ENCODE data around the gene CAMTA1. TPM values are rescaled to one million over a fixed set of nuclear protein-coding genes. Genes with fewer than 3 reads are reported as not detected.

Gene CAMTA1
- total and polyA plus RNA-seq, 2 donors, result 53.3 to 115 TPM

- DNase-seq (ENCODE audit: extremely low spot score), result no peak
- no peak overlapping the region for H3K4me3 ChIP-seq (ENCODE audit: low read depth, low read length)
- WGBS, result 79% methylated on average over 7 of the region's 7 CpGs
- no peak overlapping the region for H3K27ac ChIP-seq (ENCODE audit: low read depth)
- no peaks in the 10 kb centered on the region for H3K4me1 ChIP-seq (ENCODE audit: insufficient read depth)
- H3K36me3 ChIP-seq (ENCODE audit: insufficient read depth), result no peaks in the 10 kb centered on the region
These were observed 824.2 kb downstream of the CAMTA1 start for GRCh38 chr1:7609311-7609994.

- no peak overlapping the region for H3K4me3 ChIP-seq (ENCODE audit: low read depth, low read length)
- H3K4me1 ChIP-seq (ENCODE audit: insufficient read depth), result no peaks in the 10 kb centered on the region
- H3K36me3 ChIP-seq (ENCODE audit: insufficient read depth), result no peaks in the 10 kb centered on the region
- DNase-seq (ENCODE audit: extremely low spot score), result no peak
- WGBS, result 75% methylated on average over 5 of the region's 5 CpGs
- H3K27ac ChIP-seq (ENCODE audit: low read depth), result no peak overlapping the region
These were observed 825.0 kb downstream of the CAMTA1 start for GRCh38 chr1:7610106-7610731.

GRCh38 chr1:7610936-7611335, 825.7 kb downstream of the CAMTA1 start:
- 85% methylated on average over 9 of the region's 9 CpGs for WGBS
- no peak overlapping the region for H3K27ac ChIP-seq (ENCODE audit: low read depth)
- no peaks in the 10 kb centered on the region for H3K4me1 ChIP-seq (ENCODE audit: insufficient read depth)
- DNase-seq (ENCODE audit: extremely low spot score), result no peak
- no peaks in the 10 kb centered on the region for H3K36me3 ChIP-seq (ENCODE audit: insufficient read depth)
- no peak overlapping the region for H3K4me3 ChIP-seq (ENCODE audit: low read depth, low read length)

- Histone ChIP-seq H3K27ac (ENCODE audit: low read depth) (no peak overlapping the region), H3K4me1 (ENCODE audit: insufficient read depth) (no peaks in the 10 kb centered on the region), H3K4me3 (ENCODE audit: low read depth, low read length) (no peak overlapping the region), H3K36me3 (ENCODE audit: insufficient read depth) (no peaks in the 10 kb centered on the region)
- no peak for DNase-seq (ENCODE audit: extremely low spot score)
- 74% methylated on average over 9 of the region's 9 CpGs for WGBS
These were observed 826.3 kb downstream of the CAMTA1 start for GRCh38 chr1:7611421-7612010.

- 65% methylated on average over 18 of the region's 18 CpGs for WGBS
- Histone ChIP-seq H3K36me3 (ENCODE audit: insufficient read depth) (no peaks in the 10 kb centered on the region), H3K4me3 (ENCODE audit: low read depth, low read length) (no peak overlapping the region), H3K4me1 (ENCODE audit: insufficient read depth) (no peaks in the 10 kb centered on the region), H3K27ac (ENCODE audit: low read depth) (no peak overlapping the region)
- DNase-seq (ENCODE audit: extremely low spot score), result no peak
These were observed 828.0 kb downstream of the CAMTA1 start for GRCh38 chr1:7613106-7613850.

GRCh38 chr1:7613851-7614205, 828.6 kb downstream of the CAMTA1 start:
- Histone ChIP-seq H3K27ac (ENCODE audit: low read depth) (no peak overlapping the region), H3K4me3 (ENCODE audit: low read depth, low read length) (no peak overlapping the region), H3K4me1 (ENCODE audit: insufficient read depth) (no peaks in the 10 kb centered on the region), H3K36me3 (ENCODE audit: insufficient read depth) (no peaks in the 10 kb centered on the region)
- no peak for DNase-seq (ENCODE audit: extremely low spot score)
- 80% methylated on average over 4 of the region's 4 CpGs for WGBS

GRCh38 chr1:7614576-7615074, 829.4 kb downstream of the CAMTA1 start:
- H3K4me3 ChIP-seq (ENCODE audit: low read depth, low read length), result no peak overlapping the region
- DNase-seq (ENCODE audit: extremely low spot score), result no peak
- H3K27ac ChIP-seq (ENCODE audit: low read depth), result no peak overlapping the region
- 37% methylated on average over 9 of the region's 9 CpGs for WGBS
- no peaks in the 10 kb centered on the region for H3K36me3 ChIP-seq (ENCODE audit: insufficient read depth)
- H3K4me1 ChIP-seq (ENCODE audit: insufficient read depth), result no peaks in the 10 kb centered on the region

DNA sequence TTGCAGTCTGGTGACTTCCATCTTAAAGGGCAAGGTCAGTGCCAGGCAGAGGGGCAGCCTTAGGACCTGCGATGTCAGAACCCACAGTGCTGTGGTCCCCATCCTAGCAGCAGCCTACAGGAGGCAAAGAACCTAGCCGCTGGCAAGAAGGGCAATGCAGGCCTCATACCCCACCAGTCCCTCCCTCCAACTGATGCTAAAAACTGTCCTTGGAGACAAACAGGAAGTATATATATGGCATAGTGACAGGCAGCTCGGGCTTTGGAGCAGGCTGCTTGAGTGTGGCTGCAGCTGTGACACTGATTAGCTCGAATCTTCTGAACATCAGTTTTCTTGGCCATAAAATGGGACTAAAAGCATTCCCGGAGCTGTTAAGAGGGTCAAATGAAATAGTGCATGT, 829.9 kb downstream of the CAMTA1 start:
- Histone ChIP-seq H3K27ac (ENCODE audit: low read depth) (no peak overlapping the region), H3K4me1 (ENCODE audit: insufficient read depth) (no peaks in the 10 kb centered on the region), H3K4me3 (ENCODE audit: low read depth, low read length) (no peak overlapping the region), H3K36me3 (ENCODE audit: insufficient read depth) (no peaks in the 10 kb centered on the region)
- no peak for DNase-seq (ENCODE audit: extremely low spot score)
- 75% methylated on average over 5 of the region's 5 CpGs for WGBS

DNA sequence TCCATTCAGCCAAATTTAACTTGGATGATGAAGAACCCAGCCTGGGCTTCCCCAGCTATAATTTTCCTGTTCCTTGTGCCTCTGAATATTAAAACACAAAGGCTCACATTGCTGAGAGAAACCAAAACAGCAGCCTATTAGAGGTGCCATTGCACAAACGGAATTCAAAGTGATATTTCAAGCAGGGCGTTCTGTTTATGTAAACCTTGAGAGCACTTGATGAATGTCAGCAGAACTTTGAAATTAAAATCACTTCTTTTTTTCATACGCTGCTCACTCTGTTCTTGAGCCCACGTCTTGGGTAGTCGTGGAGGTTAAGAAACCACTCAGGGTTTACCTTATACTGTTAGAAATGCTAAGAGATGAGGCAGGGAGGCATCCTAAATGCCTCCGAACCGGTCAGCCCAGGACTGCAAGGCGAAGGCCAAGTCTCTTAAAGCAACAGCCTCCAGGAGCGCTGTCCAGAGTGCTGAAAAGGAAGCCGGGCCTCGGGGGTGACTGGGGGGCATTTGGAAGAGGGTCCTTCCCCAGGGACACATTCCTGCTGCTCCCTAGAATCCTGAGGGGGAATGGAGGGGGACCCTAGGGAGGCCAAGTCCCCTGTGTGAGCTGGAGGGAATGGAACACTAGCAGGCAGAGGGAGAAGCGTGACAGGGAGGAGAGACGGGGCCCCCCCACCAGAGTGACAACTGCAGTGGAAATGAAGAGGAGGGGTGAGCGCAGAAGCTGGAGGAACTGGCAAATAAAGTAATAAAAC, 831.0 kb downstream of the CAMTA1 start:
- Histone ChIP-seq H3K27ac (ENCODE audit: low read depth) (no peak overlapping the region), H3K4me1 (ENCODE audit: insufficient read depth) (no peaks in the 10 kb centered on the region), H3K4me3 (ENCODE audit: low read depth, low read length) (no peak overlapping the region), H3K36me3 (ENCODE audit: insufficient read depth) (no peaks in the 10 kb centered on the region)
- DNase-seq (ENCODE audit: extremely low spot score), result no peak
- WGBS, result 15% methylated on average over 14 of the region's 14 CpGs

DNA sequence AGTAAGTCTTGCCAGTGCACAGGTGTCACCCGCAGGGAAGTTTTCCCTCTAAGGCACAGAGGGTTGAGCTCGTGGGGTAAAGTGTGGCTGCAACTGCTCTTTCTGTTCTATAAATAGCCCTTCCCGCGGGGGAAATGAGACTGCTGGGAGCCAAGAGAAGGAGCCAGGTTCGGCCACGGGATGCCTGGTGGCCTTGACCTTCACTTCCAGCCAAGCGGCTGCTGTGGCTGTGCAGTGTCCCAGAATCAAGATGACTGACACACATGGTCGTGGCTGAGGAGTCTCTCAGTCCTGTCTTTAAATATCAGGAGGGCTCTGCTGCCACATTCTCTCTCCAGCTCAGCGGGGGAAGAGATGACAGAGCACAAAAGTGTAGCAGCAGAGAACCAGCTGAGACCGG, 831.7 kb downstream of the CAMTA1 start:
- DNase-seq (ENCODE audit: extremely low spot score), result no peak
- WGBS, result 25% methylated on average over 10 of the region's 10 CpGs
- Histone ChIP-seq H3K27ac (ENCODE audit: low read depth) (no peak overlapping the region), H3K36me3 (ENCODE audit: insufficient read depth) (no peaks in the 10 kb centered on the region), H3K4me1 (ENCODE audit: insufficient read depth) (no peaks in the 10 kb centered on the region), H3K4me3 (ENCODE audit: low read depth, low read length) (no peak overlapping the region)

DNA sequence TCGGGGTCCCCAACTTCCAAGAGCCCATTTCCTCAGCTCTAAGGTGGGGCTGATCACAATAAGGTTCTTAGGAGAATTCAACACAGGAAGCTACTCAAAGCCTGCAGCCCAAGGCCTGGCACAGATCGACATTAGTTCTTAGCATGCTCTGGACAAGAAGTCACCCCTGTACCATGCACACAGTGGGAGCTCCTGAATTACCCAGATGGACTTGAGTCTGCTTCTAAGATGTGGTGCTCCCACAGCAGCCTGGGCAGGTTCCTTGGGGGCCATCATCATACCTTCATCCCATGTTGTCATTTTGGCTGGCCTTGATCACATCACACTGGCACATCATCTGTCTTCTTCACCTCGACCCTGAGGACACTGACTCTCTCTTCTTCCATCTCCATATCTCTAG, 832.6 kb downstream of the CAMTA1 start:
- 74% methylated on average over 3 of the region's 3 CpGs for WGBS
- DNase-seq (ENCODE audit: extremely low spot score), result no peak
- no peaks in the 10 kb centered on the region for H3K4me1 ChIP-seq (ENCODE audit: insufficient read depth)
- H3K4me3 ChIP-seq (ENCODE audit: low read depth, low read length), result no peak overlapping the region
- H3K36me3 ChIP-seq (ENCODE audit: insufficient read depth), result no peaks in the 10 kb centered on the region
- H3K27ac ChIP-seq (ENCODE audit: low read depth), result no peak overlapping the region

GRCh38 chr1:7620196-7620595, 834.9 kb downstream of the CAMTA1 start:
- no peak for DNase-seq (ENCODE audit: extremely low spot score)
- 71% methylated on average over 4 of the region's 4 CpGs for WGBS
- H3K36me3 ChIP-seq (ENCODE audit: insufficient read depth), result no peaks in the 10 kb centered on the region
- no peak overlapping the region for H3K4me3 ChIP-seq (ENCODE audit: low read depth, low read length)
- no peak overlapping the region for H3K27ac ChIP-seq (ENCODE audit: low read depth)
- no peaks in the 10 kb centered on the region for H3K4me1 ChIP-seq (ENCODE audit: insufficient read depth)
